ENCODE measurements around the gene OR6C3.
"Not testable (repeated sequence)": the region's sequence is repeated elsewhere in the genome, so short reads cannot be mapped to it uniquely, and the experiment has no call there.

Gene OR6C3

DNA sequence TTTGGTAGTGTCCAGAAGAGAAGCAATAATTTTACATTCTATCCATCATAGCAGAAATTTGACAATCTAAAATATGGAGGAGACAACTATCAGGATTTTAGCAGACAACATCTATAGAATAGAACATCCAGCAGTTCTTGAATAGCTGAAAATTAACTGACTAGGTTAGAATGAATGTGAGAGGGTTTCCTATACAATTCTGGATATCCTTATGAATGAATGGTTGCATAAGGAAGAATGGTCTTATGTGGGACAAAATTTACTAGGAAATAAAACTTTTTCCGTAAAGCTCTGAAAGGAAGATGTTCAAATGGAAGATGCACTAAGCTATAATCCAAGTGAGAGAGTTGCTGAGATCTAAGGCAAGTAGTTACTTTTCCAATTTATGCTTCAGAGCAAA, at the start of gene OR6C3:
Gene OR6C3 (plus strand): TSS at position 301 of the 400 bp plus-strand sequence. CDS start 955 bp downstream, outside the sequence.
- DNase-seq: no peak

DNA sequence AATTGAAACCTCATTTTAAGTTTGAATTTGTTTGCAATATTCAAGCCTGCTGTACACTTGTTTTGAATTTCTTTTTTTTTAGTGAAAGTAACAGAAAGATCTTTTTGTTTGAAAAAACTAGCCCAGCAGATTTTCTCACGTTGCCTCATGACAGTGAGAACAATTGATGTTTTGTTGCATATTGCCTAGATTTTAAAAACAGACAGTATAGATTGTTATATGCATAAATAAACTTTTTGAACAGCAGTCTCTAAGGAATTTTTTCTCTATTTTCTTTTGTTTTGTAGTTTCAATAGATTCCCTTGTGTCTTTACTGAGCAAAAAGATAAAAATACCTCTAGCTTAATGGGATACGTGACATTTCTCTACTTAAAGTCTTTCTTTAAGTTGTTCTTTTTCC, 49.6 kb upstream of the OR6C3 start:
- no peak for DNase-seq

DNA sequence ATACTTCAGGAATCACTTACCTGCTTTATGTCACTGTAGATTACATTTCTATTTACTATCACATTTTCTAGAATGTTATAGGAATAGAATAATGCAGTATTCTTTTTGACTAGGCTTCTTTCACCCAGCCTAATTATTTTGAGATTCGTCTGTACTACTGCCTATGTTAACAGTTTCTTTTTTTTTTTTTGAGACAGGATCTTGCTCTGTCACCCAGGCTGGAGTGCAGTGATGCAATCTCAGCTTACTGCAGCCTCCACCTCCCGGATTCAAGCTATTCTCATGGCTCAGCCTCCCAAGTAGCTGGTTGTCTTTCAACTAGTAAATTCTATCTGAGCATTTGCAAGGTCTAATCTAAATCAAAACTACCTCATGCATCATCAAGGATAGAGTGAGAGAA, 40.5 kb upstream of the OR6C3 start:
- no peak for DNase-seq

DNA sequence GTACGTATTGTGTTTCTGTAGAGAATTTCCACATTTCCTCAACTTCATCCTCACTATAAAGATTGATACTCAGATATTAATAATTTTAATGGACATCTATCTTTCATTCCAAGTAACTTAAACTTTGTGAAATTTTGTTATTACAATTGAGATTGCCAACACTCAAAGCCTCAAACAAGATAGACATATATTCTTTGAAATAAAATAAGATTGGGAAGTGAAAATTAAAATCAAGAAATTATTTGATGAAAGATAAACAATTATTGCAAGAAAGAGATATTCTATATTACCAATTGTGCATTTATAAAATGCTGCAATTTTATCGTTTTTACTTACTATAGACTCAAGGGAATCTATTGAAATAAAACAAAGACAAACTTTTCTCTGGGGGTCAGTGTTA, 34.1 kb upstream of the OR6C3 start, which contains the start of gene OR6C6:
Gene OR6C6 (minus strand): TSS at position 101 of the 400 bp plus-strand sequence. CDS start 1,337 bp downstream, outside the sequence.
- no peak for DNase-seq

DNA sequence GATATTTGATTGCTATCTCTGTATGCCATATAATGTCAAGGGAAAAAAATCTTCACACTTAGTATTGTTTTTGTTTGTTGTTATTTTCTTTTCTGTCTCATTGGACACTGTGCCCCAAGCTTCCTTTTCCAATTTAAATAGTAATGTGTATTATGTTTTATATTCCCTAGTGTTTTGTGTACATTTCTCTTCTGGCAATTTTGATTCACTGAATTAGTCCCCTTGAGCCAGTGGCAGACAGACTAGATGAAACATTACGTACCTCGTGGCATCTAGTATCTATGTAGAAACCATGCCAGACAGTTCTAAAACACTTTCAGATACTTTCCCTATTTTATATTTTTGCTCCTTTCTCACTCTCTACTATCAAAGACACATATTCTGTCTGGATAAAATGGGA, 16.5 kb upstream of the OR6C3 start, which contains the start of gene OR6C1:
Gene OR6C1 (plus strand): TSS at position 301 of the 400 bp plus-strand sequence. CDS start 6,257 bp downstream, outside the sequence.
- DNase-seq: no peak

DNA sequence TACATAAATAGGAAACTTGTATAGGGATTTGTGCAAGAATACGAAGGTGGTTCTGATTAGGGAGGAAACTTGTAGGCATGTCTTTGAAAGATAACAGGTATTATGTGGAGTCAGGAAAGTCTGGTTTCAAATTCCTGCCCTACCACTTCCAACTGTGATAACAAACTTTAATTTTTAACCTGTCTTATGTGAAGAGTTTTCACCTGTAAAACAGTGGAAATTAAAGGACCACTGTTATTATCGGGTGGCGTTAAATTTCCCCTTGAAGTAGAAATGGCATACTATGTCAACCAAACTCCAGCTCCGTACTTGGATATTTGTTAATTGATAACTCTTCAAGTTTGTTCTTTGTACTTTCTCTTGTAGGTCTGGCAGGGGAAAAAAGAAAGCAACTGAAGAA, 10.3 kb upstream of the OR6C3 start:
- no peak for DNase-seq

DNA sequence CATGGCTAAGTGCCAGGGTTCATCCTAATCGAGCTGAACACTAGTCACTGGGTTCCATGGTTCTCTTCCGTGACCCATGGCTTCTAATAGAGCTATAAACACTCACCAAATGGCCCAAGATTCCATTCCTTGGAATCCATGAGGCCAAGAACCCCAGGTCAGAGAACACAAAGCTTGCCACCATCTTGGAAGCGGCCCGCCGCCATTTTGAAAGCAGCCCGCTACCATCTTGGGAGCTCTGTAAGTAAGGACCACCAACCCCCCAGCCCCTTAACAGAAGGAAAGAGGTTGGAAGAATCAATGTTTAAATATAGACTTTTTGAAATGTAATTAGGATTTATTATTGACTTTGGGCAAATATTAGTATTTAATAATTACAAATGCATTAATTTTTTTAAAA, 4.7 kb upstream of the OR6C3 start:
- DNase-seq: not testable (repeated sequence)

DNA sequence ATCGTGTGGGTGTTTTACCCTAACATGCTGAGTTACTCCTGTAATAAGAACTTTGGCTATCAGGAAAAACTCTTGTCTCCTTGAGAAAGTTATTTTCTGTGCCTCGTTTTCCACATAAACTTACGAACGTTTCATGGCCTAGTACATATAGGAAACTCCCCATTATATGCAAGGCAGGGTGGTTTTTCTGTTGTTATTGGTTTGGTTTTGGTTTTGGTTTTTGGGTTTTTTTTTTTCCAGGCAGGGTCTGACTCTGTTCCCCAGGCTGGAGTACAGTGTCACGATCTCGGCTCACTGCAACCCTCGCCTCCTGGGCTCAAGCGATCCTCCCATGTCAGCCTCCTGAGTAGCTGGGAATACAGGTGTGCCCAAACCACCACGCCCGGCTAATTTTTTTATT, 5.5 kb downstream of the OR6C3 start:
- no peak for DNase-seq

DNA sequence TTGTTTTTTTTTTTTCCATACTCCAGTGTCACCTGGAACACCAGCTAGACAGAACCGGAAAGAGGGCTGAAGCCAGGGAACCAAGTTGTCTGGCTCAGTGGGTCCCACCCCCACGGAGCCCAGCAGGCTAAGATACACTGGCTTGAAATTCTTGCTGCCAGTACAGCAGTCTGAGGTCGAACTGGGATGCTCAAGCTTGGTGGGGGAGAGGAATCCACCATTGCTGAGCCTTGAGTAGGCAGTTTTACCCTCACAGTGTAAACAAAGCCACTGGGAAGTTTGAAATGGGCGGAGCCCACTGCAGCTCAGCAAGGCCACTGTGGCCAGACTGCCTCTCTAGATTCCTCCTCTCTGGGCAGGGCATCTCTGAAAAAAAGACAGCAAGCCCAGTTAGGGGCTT, 24.8 kb downstream of the OR6C3 start:
- DNase-seq: not testable (repeated sequence)

DNA sequence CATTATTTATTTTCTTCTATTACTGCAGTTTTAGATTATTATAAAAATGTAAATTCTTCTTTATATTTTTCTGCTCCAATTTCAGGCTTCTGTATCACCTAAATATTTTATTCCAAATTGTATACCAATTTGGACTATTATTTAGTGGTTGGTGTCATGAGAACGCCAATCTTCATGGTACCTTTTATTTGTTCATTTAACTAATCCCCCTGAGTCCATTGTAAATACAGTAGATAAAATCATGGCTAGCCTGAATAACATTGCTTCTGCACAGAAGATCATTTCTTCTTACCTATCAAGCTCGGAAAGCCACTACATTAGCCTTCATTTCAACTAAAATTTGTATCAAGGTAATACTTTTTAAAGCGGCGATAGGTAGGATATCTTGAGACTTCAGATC, 32.1 kb downstream of the OR6C3 start, which contains the start of gene OR6C75:
Gene OR6C75 (plus strand): TSS at position 301 of the 400 bp plus-strand sequence. CDS start 2,136 bp downstream, outside the sequence.
- no peak for DNase-seq

DNA sequence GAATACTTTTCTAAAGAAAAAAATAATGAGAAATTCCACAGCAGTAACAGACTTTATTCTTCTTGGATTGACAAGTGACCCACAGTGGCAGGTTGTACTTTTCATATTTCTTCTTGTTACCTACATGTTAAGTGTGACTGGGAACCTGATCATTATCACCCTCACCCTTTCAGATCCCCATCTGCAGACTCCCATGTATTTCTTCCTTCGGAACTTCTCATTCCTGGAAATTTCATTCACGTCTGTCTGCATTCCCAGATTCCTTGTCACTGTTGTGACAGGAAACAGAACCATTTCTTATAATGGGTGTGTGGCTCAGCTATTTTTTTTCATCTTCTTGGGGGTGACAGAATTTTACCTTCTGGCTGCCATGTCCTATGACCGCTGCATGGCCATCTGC, 34.5 kb downstream of the OR6C3 start:
- no peak for DNase-seq

DNA sequence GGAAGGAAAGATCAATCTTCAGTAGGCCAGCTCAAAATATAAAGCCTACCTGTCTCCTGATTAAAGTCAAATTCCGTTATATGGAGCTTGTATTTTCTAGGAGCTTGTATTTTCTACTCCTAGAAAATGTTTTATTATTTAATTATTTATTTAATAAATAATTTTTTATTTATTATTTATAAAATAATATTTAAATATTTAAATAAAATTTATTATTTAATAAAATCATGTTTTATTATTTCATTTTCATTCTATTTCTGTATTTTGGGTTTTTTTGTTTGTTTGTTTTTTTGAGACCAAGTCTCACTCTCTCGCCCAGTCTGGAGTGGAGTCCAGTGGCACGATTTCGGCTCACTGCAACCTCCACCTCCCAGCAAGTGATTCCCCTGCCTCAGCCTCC, 42.0 kb downstream of the OR6C3 start:
- DNase-seq: no peak
